SK-N-SH (cell line): ENCODE results near the gene SPATA16.

Source experiments
- NFIC ChIP-seq: IDR thresholded peaks from 2 replicates; pipeline ENCODE4 v1.4.0; 2012; ENCODE audit warnings: borderline replicate concordance
- NRF1 ChIP-seq: IDR thresholded peaks from 2 replicates; pipeline ENCODE4 v1.6.1; 2012; ENCODE audit warnings: low read depth, mild to moderate bottlenecking, low read length
- POLR2AphosphoS5 ChIP-seq: IDR thresholded peaks from 2 replicates; pipeline ENCODE4 v1.6.1; 2012; ENCODE audit warnings: low read depth, low read length
- SIN3A ChIP-seq: IDR thresholded peaks from 2 replicates; pipeline ENCODE4 v1.6.1; 2012; ENCODE audit warnings: low read depth, mild to moderate bottlenecking, low read length, moderate library complexity, borderline replicate concordance
- TCF12 ChIP-seq: IDR thresholded peaks from 2 replicates; pipeline ENCODE4 v1.4.0; 2012
- TF ChIP-seq, protein P1 (sequence below): fragments of 150-350 bp; IDR thresholded peaks from 2 replicates; pipeline ENCODE4 v1.6.1; 2016; ENCODE audit warnings: mild to moderate bottlenecking, low read depth, low read length
- TF ChIP-seq, protein P2 (sequence below): fragments of 200-600 bp; sonication (generic); IDR thresholded peaks from 2 replicates; pipeline ENCODE4 v1.6.1; 2017; ENCODE audit warnings: antibody characterized with exemption, mild to moderate bottlenecking, moderate library complexity
- TF ChIP-seq, protein P3 (sequence below): fragments of 150-350 bp; IDR thresholded peaks from 2 replicates; pipeline ENCODE4 v1.6.1; 2017; ENCODE audit warnings: antibody characterized with exemption, low read length, low read depth, borderline replicate concordance
- TF ChIP-seq, protein P4 (sequence below): IDR thresholded peaks from 2 replicates; pipeline ENCODE4 v1.6.1; 2012; ENCODE audit warnings: mild to moderate bottlenecking, low read depth, low read length, moderate library complexity

DNA sequence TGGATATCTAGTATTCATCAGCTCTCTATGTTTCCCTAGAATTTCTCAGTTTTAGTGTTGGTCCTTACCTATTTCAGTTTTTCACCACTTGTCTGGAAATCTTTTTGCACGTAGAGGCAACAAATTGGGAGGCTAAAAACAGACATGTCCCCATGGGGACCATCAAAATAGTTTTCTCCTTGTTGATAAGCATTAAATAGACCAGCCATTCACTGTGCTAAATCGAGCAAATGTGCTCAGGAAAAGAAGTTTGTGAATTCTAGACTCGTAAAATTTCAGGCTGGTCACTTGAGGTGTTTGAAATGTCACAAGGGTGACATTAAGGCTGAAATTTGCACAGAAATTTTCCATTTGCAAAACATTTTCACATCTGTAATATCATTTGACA lies 102.6 kb downstream of the SPATA16 start:
- TF ChIP-seq, protein P1, sequence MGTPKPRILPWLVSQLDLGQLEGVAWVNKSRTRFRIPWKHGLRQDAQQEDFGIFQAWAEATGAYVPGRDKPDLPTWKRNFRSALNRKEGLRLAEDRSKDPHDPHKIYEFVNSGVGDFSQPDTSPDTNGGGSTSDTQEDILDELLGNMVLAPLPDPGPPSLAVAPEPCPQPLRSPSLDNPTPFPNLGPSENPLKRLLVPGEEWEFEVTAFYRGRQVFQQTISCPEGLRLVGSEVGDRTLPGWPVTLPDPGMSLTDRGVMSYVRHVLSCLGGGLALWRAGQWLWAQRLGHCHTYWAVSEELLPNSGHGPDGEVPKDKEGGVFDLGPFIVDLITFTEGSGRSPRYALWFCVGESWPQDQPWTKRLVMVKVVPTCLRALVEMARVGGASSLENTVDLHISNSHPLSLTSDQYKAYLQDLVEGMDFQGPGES: no peak
- TF ChIP-seq SIN3A (no peak), POLR2AphosphoS5 (no peak), NRF1 (no peak), TCF12 (no peak), NFIC (no peak)
- TF ChIP-seq, protein P2, sequence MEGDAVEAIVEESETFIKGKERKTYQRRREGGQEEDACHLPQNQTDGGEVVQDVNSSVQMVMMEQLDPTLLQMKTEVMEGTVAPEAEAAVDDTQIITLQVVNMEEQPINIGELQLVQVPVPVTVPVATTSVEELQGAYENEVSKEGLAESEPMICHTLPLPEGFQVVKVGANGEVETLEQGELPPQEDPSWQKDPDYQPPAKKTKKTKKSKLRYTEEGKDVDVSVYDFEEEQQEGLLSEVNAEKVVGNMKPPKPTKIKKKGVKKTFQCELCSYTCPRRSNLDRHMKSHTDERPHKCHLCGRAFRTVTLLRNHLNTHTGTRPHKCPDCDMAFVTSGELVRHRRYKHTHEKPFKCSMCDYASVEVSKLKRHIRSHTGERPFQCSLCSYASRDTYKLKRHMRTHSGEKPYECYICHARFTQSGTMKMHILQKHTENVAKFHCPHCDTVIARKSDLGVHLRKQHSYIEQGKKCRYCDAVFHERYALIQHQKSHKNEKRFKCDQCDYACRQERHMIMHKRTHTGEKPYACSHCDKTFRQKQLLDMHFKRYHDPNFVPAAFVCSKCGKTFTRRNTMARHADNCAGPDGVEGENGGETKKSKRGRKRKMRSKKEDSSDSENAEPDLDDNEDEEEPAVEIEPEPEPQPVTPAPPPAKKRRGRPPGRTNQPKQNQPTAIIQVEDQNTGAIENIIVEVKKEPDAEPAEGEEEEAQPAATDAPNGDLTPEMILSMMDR: no peak
- TF ChIP-seq, protein P3, sequence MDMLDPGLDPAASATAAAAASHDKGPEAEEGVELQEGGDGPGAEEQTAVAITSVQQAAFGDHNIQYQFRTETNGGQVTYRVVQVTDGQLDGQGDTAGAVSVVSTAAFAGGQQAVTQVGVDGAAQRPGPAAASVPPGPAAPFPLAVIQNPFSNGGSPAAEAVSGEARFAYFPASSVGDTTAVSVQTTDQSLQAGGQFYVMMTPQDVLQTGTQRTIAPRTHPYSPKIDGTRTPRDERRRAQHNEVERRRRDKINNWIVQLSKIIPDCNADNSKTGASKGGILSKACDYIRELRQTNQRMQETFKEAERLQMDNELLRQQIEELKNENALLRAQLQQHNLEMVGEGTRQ: no peak
- TF ChIP-seq, protein P4, sequence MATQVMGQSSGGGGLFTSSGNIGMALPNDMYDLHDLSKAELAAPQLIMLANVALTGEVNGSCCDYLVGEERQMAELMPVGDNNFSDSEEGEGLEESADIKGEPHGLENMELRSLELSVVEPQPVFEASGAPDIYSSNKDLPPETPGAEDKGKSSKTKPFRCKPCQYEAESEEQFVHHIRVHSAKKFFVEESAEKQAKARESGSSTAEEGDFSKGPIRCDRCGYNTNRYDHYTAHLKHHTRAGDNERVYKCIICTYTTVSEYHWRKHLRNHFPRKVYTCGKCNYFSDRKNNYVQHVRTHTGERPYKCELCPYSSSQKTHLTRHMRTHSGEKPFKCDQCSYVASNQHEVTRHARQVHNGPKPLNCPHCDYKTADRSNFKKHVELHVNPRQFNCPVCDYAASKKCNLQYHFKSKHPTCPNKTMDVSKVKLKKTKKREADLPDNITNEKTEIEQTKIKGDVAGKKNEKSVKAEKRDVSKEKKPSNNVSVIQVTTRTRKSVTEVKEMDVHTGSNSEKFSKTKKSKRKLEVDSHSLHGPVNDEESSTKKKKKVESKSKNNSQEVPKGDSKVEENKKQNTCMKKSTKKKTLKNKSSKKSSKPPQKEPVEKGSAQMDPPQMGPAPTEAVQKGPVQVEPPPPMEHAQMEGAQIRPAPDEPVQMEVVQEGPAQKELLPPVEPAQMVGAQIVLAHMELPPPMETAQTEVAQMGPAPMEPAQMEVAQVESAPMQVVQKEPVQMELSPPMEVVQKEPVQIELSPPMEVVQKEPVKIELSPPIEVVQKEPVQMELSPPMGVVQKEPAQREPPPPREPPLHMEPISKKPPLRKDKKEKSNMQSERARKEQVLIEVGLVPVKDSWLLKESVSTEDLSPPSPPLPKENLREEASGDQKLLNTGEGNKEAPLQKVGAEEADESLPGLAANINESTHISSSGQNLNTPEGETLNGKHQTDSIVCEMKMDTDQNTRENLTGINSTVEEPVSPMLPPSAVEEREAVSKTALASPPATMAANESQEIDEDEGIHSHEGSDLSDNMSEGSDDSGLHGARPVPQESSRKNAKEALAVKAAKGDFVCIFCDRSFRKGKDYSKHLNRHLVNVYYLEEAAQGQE: no peak
